ENCODE data around the gene PTPRG. TPM values are rescaled to one million over a fixed set of nuclear protein-coding genes. Genes with fewer than 3 reads are reported as not detected.

Gene PTPRG
- total and polyA plus RNA-seq, 2 of the 13 experiments (the other 11 are each of a cell fraction or from before 2014, with no cell fraction given): 8.0 to 25.3 TPM

DNA sequence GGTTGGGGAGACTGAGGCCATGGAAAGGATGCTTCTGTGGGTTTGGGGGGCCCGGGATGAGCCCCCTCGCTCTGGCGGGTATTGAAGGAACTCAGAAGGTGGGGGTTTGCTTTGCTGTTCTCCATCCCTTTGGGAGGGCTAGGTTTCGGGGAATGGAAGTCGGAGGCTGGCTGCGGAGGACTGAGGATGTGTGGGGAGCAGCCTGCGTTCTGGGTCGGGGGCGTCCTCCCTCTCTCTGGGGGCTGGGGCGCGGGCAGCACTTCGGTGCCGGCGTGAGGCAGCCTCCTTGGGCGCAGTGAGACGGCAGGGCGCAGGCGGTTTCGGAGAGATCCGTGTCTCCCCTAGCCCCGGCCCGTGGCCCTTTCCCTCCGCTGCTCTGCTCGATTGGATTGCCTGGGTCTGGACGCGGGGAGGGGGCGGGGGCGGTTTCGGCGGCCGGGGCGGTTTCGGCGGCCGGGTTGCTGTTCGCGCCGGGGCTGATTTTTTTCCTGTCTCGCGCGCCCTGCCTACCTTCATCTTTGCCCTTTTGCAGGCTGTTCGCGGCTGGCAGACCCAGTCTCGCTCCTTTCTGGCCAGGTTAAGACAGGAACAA lies 1.4 kb downstream of the PTPRG start (continued):
- TF ChIP-seq SNRNP70 (IDR thresholded peaks at IDR 0.05; ENCODE audit: low read depth, low read length) (no peak), SP5 (CRISPR knock-in tag; IDR thresholded peaks at IDR 0.05; ENCODE audit: borderline replicate concordance, low read depth) (no peak), ZBTB14 (CRISPR knock-in tag; IDR thresholded peaks at IDR 0.05) (peak; percentile 64), CAMTA2 (CRISPR knock-in tag; IDR thresholded peaks at IDR 0.05; ENCODE audit: borderline replicate concordance) (no peak), ZNF615 (CRISPR knock-in tag; IDR thresholded peaks at IDR 0.05; ENCODE audit: borderline replicate concordance) (no peak), TEAD2 (CRISPR knock-in tag; IDR thresholded peaks at IDR 0.05) (no peak), ZNF317 (CRISPR knock-in tag; IDR thresholded peaks at IDR 0.05) (no peak), SMAD3 (CRISPR knock-in tag; IDR thresholded peaks at IDR 0.05) (no peak), NR0B2 (CRISPR knock-in tag; IDR thresholded peaks at IDR 0.05) (no peak), MYC (CRISPR knock-in tag; IDR thresholded peaks at IDR 0.05; ENCODE audit: borderline replicate concordance) (peak; percentile 36; the same call in 1 of the 2 replicates), POLR2A (IDR thresholded peaks at IDR 0.05; ENCODE audit: insufficient read depth in 1 of 2, low read depth in 2 of 2, low read length in 2 of 2) (0 out of 4 replicates have a peak, but pooled peaks of 1 of the 2 experiments have one; percentile 34), ZNF772 (CRISPR knock-in tag; IDR thresholded peaks at IDR 0.05) (no peak), JARID2 (CRISPR knock-in tag; IDR thresholded peaks at IDR 0.05; ENCODE audit: insufficient replicate concordance) (no peak), MEF2D (CRISPR knock-in tag; IDR thresholded peaks at IDR 0.05) (no peak), XRCC5 (optimal IDR thresholded peaks at IDR 0.05; ENCODE audit: low read length) (peak; percentile 17), KLF6 (CRISPR knock-in tag; IDR thresholded peaks at IDR 0.05) (no peak), KDM2A (CRISPR knock-in tag; IDR thresholded peaks at IDR 0.05; ENCODE audit: borderline replicate concordance, low read depth) (no peak), SMAD9 (CRISPR knock-in tag; IDR thresholded peaks at IDR 0.05) (no peak), ZFX (CRISPR knock-in tag; IDR thresholded peaks at IDR 0.05; ENCODE audit: low read depth) (0 out of 2 replicates have a peak, but pooled peaks have one; percentile 12), ZNF274 (CRISPR knock-in tag; IDR thresholded peaks at IDR 0.05) (no peak), FOXK2 (IDR thresholded peaks at IDR 0.05) (no peak), ZNF354B (CRISPR knock-in tag; IDR thresholded peaks at IDR 0.05) (no peak), DMAP1 (CRISPR knock-in tag; IDR thresholded peaks at IDR 0.05) (no peak)
- TF ChIP-seq, protein P1, sequence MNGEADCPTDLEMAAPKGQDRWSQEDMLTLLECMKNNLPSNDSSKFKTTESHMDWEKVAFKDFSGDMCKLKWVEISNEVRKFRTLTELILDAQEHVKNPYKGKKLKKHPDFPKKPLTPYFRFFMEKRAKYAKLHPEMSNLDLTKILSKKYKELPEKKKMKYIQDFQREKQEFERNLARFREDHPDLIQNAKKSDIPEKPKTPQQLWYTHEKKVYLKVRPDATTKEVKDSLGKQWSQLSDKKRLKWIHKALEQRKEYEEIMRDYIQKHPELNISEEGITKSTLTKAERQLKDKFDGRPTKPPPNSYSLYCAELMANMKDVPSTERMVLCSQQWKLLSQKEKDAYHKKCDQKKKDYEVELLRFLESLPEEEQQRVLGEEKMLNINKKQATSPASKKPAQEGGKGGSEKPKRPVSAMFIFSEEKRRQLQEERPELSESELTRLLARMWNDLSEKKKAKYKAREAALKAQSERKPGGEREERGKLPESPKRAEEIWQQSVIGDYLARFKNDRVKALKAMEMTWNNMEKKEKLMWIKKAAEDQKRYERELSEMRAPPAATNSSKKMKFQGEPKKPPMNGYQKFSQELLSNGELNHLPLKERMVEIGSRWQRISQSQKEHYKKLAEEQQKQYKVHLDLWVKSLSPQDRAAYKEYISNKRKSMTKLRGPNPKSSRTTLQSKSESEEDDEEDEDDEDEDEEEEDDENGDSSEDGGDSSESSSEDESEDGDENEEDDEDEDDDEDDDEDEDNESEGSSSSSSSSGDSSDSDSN (CRISPR knock-in tag; IDR thresholded peaks at IDR 0.05): no peak
- TF ChIP-seq, protein P2, sequence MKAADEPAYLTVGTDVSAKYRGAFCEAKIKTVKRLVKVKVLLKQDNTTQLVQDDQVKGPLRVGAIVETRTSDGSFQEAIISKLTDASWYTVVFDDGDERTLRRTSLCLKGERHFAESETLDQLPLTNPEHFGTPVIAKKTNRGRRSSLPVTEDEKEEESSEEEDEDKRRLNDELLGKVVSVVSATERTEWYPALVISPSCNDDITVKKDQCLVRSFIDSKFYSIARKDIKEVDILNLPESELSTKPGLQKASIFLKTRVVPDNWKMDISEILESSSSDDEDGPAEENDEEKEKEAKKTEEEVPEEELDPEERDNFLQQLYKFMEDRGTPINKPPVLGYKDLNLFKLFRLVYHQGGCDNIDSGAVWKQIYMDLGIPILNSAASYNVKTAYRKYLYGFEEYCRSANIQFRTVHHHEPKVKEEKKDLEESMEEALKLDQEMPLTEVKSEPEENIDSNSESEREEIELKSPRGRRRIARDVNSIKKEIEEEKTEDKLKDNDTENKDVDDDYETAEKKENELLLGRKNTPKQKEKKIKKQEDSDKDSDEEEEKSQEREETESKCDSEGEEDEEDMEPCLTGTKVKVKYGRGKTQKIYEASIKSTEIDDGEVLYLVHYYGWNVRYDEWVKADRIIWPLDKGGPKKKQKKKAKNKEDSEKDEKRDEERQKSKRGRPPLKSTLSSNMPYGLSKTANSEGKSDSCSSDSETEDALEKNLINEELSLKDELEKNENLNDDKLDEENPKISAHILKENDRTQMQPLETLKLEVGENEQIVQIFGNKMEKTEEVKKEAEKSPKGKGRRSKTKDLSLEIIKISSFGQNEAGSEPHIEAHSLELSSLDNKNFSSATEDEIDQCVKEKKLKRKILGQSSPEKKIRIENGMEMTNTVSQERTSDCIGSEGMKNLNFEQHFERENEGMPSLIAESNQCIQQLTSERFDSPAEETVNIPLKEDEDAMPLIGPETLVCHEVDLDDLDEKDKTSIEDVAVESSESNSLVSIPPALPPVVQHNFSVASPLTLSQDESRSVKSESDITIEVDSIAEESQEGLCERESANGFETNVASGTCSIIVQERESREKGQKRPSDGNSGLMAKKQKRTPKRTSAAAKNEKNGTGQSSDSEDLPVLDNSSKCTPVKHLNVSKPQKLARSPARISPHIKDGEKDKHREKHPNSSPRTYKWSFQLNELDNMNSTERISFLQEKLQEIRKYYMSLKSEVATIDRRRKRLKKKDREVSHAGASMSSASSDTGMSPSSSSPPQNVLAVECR (CRISPR knock-in tag; IDR thresholded peaks at IDR 0.05; ENCODE audit: borderline replicate concordance): peak; percentile 5; the same call in 1 of the 2 replicates

Measured in HepG2 (cell line).